AG09319 (cell line): ENCODE results near the gene DNAH5.

Experiments
- DNase-seq: peaks from one replicate; pipeline ENCODE4 v3.0.0-alpha.2; 2010; ENCODE audit warnings: low read depth; ENCODE audit errors: extremely low read depth
- TF ChIP-seq, protein P1 (sequence below): IDR thresholded peaks from 2 replicates; pipeline ENCODE4 v1.5.1; 2011; ENCODE audit warnings: low read depth, mild to moderate bottlenecking, inconsistent platforms, low read length, moderate library complexity

DNAH5 gene

DNA sequence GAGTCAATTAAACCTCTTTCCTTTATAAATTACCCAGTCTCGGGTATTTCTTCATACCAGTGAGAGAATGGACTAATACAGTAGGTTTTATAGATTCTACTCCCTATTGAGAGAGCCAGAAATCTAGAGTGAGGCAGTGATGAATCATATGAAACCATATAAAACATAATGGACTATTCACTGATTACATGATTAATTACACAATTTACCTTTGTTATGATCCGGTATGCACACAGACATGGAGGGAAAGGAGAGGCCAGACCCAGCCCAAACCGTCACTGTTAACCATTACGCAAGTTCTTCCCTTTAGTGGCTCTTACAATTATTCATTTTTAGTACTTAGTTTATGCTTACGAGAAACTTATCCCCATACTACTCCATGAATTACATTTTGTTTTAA lies 205.0 kb downstream of the DNAH5 start:
- DNase-seq, result no peak
- TF ChIP-seq, protein P1, sequence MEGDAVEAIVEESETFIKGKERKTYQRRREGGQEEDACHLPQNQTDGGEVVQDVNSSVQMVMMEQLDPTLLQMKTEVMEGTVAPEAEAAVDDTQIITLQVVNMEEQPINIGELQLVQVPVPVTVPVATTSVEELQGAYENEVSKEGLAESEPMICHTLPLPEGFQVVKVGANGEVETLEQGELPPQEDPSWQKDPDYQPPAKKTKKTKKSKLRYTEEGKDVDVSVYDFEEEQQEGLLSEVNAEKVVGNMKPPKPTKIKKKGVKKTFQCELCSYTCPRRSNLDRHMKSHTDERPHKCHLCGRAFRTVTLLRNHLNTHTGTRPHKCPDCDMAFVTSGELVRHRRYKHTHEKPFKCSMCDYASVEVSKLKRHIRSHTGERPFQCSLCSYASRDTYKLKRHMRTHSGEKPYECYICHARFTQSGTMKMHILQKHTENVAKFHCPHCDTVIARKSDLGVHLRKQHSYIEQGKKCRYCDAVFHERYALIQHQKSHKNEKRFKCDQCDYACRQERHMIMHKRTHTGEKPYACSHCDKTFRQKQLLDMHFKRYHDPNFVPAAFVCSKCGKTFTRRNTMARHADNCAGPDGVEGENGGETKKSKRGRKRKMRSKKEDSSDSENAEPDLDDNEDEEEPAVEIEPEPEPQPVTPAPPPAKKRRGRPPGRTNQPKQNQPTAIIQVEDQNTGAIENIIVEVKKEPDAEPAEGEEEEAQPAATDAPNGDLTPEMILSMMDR, result no peak

DNA sequence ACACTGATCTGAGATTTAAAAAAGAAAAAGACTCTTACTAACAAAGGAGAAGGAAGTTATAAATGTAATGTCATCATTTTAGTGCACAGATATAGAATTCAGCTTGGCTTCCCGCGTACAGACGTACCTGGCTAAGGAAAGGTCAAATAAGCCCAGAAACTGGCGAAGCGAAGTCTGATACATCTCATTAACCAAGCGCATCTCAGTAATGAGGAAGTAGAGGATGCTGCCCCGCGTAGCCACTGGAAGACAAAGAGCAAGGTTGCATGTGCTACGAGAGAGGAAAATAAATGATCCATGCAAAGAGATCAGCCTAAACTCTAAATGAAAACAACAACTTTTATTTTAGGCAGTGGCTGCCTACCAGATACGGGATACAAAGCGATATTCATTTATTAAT lies 208.8 kb downstream of the DNAH5 start:
- TF ChIP-seq, protein P1, result no peak
- no peak for DNase-seq

- no peak for DNase-seq
- TF ChIP-seq, protein P1, result no peak
Measured at GRCh38 chr5:13731121-13731628, 213.3 kb downstream of the DNAH5 start.

DNA sequence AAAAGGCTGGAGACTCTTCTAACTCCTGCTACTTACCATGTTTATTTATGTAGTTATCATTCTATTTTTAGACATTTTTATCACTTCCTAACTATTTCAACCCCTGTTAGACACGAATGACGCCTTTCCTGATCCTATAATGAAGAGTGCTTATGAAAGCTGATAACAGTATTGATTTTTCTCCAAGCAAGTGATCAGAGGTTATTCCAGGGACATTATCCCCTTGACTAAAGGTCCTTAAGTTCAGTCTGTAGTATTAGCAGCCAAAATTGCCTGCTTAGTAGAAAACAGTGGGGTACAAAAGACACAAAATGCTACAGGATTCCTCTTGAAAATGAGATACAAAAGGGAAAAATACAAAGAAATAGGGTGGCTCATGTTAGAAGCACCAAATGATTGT lies 235.6 kb downstream of the DNAH5 start:
- TF ChIP-seq, protein P1, result no peak
- DNase-seq, result no peak

DNA sequence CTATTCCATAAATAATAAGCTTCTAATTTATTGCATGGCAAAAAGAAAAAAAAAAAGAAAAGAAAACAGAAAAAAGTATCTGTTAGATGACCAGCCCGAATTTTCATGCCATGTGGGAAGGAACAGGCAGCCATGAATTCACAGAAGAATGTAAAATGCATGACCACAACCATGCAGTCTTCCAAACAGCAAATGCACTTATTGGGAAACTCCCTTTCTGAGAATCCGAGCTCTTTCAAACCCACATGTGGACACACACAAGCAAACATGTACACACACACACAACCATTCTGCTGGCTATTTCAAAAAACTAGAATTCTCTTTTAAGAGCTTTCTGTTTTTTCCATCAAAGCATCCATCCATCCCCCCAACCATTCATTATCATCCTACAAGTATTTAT lies 236.1 kb downstream of the DNAH5 start:
- peak; percentile 10 for DNase-seq
- TF ChIP-seq, protein P1, result no peak

DNA sequence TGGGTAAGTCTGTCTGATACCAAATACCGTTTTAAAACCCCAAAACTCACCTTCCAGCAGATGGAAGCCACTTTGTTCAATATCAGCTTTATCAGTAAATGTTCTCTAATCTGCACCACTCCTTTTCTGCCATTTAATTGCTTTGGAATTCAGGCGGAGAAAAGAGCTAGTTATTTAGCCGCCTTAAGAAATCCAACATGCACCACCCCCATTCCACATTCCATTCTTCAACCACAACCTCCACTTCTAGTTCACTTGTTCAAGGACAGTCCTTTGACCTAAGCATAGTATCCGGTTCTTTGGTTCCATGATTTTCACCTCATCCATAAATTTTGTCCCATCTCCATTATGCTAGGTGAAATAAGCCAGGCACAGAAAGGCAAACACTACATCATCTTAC lies 240.1 kb downstream of the DNAH5 start:
- TF ChIP-seq, protein P1, result no peak
- DNase-seq, result no peak

DNA sequence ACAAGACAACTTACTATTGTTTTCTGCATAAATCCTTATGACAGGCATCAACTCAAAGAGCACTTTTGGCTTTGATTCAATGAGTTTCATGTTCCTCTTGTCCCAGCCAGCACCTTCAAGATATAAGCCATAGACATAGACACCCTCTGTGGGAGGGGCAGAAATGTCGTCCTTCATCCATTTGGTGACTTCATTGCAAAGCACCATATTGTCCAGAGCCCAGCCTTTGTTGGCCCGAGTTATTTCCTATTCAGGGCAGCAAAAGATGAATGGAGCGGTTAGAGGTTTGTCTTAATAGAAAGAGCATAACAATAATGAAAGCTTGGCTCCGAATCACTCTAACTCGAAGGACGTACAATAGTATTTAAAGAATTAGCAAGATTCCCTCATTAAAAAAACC lies 243.9 kb downstream of the DNAH5 start:
- TF ChIP-seq, protein P1, result no peak

More for the DNA sequence above, 243.9 kb downstream of the DNAH5 start:
- DNase-seq, result no peak
